Stimulated activated CD4-positive, alpha-beta T cell treated with anti-CD3 and anti-CD28 coated beads, Interleukin-4, amount 100 ng/mL, for 4 hours (primary cell): ENCODE data around the gene TNS4.
A peak's percentile ranks its signal among the peaks of the same experiment; 100 is the strongest.

Experiments
- DNase-seq, 2 experiments: peaks; one replicate each; pipeline ENCODE4 v3.0.0-alpha.2; 2020

TNS4 gene

DNA sequence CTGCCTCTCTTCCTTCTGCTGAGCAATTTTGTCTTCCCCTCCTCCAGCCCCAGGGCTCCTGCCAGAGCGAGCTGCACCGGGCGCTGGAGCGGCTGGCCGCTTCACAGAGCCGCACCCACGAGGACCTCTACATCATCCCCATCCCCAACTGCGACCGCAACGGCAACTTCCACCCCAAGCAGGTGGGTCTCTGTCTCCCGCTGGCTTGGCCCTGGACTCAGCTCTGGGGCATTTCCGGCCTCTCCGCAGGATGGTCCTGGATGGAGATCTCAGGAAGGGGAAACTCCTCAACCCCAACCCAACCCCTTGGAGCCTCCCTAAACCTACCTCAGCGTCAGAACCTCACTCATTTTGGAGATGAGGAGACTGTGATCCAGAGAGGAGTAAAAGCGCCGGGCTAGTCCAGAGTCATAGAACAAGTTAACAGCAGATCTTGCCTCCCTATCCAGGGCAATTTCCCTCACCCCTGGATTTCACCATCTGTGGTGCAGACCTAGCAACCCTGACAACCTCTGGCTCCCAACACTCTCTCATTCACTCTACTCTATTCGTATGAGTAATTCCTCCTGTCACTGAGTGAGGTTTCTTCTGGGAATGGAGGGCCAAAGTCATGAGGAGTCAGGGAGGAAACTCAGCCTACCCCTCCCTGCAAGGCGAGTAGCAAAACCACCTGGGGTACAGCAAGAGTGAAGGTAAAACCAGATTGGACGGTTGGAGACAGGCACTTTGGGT lies 47.4 kb downstream of the TNS4 start:
- no peak for DNase-seq

DNA sequence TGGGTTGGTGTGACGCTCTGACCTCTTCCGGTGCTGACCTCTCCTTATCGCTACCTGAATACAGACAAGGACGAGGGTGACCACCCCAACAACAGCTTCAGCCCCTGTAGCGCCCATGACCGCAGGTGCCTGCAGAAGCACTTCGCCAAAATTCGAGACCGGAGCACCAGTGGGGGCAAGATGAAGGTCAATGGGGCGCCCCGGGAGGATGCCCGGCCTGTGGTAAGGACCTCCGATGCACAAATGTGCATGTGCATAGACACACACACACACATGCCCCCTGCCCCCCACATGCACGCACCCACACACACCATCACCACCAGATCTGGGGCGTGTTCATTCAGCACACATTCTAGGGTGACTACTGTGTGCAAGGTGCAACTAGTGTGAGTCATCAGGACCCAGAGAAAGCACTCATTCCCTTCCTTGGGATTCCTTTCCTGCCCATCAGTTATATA lies 48.5 kb downstream of the TNS4 start:
- DNase-seq, result no peak

DNA sequence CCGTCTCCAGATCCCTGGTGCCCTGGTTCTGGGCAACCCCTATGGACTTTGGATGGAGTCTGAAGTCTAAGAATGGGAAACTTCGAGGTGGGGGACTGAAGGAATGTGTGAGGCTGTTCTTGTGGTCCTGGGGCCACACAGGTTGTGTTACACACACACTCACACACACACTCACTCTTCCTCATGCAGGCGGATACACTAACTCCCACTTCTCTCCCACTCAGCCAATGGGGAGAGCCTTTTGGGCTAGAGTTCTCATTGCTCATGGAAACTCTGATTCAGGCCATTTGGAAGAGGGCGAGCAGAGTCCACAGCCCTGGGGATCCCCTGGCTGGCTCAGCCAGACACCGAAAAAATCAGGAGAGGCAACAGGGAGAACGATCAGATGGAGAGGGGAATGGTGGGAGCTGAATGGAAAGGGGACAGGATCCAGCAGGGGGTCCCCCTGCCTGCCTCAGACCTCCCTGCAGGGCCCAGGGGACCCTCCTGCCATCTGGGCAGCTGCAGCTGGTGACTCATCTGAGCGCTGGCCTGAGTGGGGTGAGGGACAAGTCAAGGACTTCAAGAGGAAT lies 49.1 kb downstream of the TNS4 start:
- peak in 1 of 2 experiments; percentile 26 for DNase-seq

DNA sequence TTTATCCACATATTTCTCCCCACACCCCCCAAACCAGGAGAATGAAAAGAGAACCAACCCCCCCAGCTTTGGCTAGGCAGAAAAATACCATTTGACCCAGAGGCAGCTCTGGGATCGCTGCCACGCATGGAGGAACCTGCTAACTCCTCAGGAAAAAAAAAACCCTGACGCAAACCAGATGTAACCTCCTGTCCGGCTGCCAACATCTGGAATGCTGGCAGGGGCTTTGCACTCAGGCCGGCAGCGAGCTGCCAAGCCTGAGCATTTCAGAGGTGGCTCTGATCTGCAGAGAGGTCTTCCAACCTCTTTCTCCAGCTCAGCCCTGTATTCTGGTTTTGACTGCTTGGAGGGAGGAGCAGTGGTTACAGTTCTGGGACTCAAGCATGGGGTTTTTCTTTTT lies 50.0 kb downstream of the TNS4 start:
- DNase-seq, result no peak

DNA sequence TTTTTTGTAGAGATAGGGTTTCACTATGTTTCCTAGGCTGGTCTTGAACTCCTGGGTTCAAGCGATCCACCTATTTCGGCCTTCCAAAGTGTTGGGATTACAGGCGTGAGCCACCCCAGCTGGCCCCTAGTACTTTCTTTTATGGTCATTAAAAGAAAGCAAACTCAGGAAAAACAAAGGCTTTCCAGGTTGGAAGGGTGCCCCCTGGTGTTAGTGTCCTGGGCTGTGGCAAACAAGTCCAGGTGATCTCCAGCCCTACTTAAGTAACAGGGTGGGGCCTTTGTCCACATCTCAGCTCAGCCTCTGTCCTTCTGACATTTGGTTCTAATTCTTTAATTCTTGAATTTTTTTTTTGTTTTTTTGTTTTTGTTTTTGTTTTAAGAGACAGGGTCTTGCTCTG lies 51.2 kb downstream of the TNS4 start:
- peak; percentile 12 to 41 for DNase-seq

DNA sequence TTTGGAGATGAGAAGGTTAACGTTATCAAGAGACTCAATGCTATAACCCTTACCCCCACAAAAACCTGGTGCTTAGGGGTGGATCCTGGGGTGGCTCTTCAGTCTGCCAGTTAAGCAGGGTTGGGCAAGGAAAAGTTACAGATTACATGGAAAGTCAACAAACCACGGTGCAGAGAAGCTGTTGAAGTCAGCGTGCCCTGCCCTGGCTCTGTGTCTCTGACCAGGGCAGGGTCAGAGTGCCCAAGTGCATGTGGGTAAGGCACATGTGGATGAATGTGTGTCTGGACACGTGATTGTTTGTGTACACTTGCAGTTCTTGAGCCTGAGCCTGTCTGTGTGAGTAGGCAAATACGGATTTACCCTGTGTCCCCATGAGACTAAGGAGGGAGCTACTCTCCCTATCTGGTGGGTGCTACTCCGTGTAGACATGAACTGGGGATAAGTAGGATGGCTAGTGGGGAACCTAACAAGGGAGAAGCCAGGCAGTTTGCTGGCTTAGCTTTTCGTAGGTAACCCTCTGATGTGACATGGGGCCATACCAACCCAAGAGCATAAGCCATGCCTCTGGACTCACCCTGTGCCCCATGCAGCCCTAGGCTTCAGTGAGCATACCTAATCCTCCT lies 52.7 kb downstream of the TNS4 start:
- no peak for DNase-seq

DNA sequence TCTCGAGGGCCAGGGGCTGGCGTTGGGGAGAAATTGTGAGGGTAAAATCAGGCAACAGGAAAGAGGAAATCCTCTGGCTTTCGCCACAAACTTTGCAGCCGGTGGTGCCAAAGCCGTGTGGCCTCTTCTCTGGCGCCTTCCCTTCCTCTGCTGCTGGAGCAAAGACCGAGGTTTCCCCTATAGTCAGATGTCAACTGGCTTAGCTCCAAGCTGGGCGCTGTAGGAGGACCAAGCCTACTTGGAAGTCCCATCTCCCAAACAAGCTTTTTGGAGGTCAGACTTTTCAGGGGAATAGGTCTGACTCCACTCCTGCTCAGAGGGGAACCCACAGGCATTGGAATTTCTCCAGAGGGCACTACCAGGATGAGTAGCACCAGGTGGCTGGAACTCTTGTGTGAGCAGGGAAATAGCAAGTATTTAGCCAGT lies 53.2 kb downstream of the TNS4 start:
- no peak for DNase-seq

DNA sequence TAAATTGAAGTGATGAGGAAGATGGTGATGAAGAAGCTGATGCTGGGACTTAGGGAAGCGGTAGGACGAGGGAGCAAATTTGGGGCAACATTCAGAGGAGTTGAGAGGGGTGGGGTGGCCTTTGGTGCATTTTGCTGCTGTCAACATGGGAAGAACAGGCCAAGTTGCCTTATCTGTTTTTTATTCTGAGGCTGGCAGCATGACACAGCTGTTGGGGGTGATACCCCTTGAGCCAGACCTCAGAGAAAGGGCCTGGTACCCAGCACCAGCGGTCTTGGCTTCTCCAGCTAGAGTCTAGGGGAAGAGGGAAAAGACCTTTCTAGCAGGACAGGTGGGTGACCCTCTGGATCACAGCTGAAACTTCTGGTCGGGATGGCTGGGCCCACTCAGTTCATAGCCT lies 53.6 kb downstream of the TNS4 start:
- DNase-seq, result no peak

DNA sequence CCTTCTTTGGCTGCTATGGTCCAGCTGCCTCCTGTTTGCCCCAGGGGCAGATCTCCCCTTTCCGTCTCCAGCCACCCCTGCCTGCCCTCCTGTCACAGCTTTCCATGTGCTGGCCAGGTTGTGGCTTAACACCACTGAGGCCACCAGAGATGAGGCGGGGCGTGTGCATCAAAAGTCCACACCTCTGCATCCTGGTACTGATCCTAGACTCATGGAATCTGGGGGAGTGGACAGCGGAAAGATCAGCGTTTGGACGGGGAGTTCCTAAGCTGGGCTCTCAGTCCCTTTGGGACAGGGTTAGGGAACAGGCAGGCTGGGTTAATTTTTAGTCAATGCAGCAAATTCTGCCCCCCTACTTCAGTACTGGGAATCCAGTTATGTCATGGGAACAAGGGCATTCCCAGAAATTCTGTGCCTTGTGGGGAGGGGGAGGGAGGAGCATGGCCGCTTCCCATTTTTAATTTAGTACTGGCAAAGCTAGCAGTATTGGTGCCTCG lies 54.2 kb downstream of the TNS4 start:
- no peak for DNase-seq

DNA sequence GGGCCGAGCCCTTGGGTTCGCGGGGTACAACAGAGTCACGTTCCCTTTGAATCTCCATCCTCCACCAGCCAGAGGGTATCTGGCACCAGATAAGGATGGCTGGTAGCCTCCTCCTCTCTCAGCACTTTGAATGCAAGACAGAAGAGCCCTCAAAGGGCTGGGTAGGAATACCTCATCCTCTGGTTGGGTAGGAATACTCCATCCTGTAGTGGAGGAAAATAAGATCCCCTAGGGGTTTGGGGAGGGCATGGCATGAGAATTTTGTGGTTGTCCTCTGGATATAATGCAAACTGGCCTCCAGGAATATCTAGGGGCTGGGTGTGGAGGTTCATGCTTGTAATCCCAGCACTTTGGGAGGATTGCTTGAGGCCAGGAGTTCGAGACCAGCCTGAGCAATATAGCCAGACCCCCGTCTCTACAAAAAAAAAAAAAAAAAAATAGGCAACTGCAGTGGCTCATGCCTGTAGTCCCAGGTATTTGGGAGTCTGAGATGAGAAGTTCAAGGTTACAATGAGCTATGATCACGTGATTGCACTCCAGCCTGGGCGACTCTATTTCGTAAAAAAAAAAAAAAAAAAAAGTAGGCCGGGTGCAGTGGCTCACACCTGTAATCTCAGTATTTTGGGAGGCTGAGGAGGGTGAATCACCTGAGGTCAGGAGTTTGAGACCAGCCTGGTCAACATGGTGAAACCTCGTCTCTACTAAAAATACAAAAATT lies 55.5 kb downstream of the TNS4 start:
- DNase-seq, result no peak

DNA sequence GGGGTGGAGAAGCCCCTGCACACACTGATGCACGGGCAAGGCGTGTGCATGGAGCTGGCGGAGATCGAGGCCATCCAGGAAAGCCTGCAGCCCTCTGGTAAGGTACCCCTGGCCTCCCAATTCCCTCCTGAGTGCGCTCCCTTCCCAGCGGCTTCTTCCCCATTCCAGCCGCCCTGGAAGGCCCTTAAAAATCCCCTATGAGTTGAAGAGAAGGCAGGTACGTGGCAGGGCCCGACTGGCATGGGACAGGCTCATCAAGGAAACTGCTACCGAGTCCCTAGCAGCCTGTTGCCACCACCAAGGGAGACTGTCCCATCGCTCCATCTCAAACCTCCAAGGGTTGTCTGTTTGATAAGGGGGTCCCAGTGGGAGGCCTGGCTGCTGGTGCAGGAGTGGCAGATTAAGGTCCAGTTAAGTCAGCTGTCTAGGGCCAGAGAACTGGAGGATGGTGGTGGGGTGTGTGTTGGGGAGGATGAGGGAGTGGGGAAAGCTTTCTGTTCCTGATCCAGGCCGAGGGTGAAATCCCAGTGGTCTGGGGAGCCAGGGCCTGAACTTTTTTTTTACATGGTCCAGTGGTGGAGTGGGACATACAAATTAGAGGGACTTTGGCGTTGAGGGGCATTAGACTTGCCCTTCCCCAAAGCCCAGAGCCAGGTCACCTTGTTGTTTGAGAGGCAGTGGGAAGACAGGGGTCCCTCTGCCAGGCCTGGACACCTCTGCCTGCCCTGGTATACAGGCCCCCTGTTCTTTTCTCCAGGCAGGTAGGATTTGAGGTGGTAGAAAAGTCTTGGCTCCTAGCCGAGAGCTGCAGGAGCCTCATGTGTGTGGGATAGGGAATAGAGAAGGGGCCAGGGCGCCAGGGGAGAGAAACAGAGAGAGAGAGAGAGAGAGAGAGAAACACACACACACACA lies 57.2 kb downstream of the TNS4 start:
- DNase-seq, result peak in 1 of 2 experiments; percentile 6

DNA sequence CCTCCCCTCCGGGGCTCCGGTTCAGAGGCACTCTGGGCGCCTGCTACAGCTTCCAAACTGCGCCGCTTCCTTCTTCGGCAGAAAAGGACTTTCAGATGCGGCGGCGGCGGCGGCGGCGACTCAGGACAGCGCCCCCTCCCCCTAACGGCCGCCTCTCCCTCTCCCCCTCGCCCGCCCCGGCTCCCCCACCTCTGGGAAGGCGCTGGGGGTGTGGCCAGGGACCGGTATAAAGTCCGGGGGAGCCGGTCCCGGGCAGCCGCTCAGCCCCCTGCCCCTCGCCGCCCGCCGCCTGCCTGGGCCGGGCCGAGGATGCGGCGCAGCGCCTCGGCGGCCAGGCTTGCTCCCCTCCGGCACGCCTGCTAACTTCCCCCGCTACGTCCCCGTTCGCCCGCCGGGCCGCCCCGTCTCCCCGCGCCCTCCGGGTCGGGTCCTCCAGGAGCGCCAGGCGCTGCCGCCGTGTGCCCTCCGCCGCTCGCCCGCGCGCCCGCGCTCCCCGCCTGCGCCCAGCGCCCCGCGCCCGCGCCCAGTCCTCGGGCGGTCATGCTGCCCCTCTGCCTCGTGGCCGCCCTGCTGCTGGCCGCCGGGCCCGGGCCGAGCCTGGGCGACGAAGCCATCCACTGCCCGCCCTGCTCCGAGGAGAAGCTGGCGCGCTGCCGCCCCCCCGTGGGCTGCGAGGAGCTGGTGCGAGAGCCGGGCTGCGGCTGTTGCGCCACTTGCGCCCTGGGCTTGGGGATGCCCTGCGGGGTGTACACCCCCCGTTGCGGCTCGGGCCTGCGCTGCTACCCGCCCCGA lies 58.0 kb downstream of the TNS4 start, which contains the start of gene IGFBP4:
Gene IGFBP4, plus strand, starts transcription at position 255 of the 792 bp plus-strand sequence. Its CDS starts 286 bp downstream, at position 541.
- peak; percentile 51 to 65 for DNase-seq

DNA sequence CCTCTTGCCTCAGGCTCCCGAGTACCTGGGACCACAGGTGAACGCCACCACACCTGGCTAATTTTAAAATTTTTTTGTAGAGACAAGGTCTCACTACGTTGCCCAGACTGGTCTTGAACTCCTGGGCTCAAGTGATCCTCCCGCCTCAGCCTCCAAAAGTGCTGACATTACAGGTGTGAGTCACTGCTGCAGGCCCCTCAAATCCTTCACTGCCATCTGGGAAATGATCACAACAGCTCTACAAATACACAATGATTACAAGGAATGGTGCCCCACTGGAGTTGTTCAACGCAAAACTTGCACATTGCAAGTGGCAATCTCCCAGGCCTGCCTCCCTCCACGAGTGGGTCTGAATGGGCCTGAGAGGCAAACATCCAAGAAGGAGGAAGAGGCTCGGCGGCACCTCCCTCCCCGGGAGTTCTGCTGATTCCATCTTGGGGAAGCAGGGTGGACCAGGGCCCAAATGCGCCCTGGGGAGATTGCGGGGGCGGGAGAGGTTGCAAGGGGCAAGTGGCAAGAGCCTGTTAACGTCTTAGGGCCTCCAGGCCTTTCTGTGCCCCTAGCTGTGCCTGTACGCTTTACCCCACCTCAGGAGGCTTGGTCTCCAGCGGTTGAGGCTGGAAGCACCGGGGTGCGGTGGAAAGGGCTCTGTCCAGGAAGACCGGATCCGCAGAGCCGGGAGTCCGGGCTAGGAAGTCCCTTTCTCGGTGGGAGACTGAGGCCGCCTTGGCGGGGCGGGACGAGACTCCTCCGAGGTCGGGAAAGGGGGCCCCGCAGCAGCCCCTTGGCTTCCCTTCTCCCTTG lies 58.8 kb downstream of the TNS4 start:
- no peak for DNase-seq

DNA sequence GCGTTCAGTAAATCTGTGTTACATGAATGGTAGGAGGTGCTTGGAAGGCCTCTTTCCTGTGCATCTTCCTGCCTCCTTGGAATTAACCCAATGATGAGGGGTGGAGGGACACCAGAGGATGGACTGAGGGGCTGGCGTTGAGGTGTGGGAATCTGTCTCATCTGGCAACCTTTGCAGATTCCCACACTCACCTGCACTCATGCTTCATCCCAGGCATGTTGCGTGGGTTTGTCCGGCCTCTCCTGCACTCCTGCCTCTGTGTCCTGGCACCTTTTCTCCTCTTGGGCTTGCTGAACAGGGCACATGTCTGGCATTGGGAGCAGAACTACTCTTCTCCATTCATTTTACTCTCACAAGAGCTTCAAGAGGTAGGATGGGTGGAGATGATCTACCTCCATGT lies 61.3 kb downstream of the TNS4 start:
- no peak for DNase-seq

DNA sequence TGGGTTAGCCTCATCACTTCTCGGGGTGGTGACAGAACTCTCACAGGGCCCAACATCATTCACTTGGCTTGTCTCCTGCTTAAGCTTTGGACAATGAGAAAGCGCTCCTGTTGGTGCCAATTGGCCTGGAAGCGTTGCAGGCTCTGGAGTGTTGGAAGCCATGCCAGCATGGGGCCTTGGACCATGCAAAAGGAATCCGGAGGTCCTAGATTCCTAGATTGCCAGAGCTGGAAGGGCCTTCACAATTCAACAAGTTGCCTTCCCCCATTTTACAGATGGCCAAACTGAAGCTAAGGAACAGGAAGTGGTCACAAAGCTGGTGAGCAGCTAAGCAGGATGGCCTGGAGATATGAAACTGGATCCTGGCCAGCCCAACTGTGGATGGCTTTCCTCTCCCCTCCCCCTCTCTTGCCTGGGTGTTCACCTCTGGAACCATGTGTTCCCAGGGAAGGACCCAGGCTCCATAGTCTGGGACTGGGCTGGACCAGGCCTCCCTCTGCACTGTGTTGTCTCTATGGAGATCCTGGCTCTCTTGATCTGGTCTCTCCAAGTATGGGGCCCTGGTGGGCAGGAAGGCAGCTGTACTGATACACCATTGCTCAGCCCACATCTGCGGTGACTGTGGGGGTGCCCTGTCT lies 64.2 kb downstream of the TNS4 start:
- DNase-seq, result no peak

DNA sequence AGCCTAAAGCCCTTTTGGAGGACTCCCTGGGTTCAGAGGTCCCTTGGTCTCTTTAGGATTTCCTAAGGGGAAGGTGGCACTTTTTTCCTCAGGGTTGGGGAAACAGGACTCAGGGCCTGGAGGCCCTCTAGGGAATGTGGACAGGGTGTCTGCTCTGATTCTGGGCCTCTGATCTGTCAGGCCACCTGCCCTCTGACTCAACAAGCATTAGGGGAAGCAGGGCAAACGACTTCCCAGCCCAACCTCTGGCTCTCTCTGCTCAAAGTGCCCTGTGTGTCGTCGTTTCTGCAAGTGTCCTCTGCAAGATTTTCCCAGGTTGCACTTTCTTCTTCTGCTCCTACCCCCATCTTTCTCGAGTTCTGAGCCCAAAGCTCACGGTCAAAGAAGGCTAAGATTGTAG lies 64.8 kb downstream of the TNS4 start:
- no peak for DNase-seq

DNA sequence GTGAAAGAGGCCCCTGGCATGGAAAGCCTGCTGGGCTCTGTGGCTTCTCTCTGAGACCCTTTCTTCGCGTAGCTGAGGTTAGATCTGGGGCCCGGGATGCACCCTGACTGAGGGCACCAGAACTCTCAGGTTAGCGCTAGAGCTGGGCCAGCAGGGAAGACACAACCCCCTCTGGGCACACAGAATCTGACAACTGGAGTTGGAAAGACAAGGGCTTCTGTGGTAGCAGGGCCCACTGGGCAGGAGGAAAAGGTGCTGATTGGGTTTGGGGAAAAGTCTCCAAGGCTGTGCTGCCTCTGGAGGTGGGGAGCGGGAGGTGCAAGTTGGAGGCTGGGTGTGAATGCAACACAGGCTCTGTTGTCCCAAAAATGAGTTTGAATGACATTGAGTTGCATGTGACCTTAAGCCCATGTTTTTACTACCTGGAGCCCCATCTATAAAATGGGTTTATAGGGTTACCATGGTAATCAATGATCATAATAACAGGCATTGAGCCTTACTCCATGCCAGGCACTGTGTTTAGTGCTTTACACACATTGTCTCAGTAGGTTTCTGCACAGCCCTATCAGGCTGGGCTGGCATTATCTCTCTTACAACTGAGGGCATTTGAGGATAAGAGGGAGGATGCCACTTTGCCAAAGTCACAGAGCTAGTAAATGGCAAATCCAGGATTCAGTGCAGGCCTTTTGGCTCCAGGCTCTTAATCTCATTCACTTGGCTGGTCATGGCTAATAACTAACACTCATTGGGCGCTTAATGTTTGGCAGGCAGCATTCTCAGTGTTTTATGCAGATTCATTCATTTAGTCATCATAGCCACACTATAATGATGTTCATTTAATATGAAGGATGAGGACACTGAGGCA lies 67.6 kb downstream of the TNS4 start:
- DNase-seq, result no peak

DNA sequence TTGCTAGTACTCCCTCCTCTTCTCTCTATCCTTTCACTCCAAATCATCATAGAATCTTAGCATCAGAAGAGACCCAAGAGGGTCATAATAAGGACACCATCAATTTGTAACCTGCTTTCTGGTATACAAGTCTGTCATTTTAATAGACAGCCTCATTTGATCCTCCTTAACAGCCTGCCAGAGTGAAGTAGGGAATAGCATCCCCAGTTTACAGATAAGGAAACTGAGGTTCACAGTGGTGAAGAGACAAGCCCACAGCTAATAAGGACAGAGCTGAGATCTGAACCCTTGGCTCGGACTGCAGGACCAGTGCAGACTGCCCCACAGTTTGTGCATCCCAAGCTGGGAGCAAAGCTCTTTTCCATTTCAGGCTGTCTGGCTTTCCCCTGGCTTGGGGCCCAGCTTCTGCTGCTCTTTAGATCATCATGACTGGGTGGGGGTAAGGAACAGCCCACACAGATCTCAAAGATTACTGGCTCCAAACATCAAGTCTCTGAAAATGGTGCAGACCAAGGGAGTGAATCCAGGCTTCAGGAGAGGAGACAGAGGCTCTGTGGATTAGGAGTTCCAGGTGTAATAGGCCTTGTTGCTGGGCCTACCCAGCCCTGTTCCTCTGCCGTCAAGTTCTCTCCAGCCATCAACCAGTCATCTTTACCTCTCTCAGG lies 68.4 kb downstream of the TNS4 start:
- DNase-seq, result no peak
